ENCODE results near the gene LNPK. TPM values are rescaled to one million over a fixed set of nuclear protein-coding genes. Genes with fewer than 3 reads are reported as not detected.

Gene LNPK
- total RNA-seq, 4 donors from 2014 or later = 18.0 to 33.6 (median 25.7) TPM

DNA sequence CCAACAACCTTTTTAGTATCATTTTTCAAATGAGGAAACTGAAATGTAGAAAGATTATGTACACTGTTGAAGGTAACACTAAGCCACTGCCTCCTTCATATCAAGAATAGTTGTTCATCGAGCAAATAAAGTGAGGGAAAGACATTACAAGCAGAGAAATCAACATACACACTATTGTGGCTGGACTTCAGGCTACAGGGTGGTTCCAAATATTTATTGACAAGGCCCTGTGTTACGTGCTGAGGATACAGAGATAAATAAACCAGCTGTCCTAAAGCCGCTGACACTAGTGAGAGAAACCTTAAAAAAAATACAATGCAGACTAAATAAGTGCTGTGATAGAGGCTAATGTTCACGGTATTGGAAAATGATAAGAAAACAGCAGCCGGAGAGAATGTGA is 1.9 kb upstream of the LNPK start:
- intact Hi-C loops (cut with DNase I; ENCODE audit: low total_unique reads) = no loop called here

GRCh38 chr2:176002688-176003210 is 682 bp upstream of the LNPK start:
- no peaks in the 10 kb centered on the region for H3K36me3 ChIP-seq
- peak; percentile 36 for DNase-seq
- WGBS, 2 donors (ENCODE audit: low coverage in 1 of 2) = 24 to 26% methylated on average over 6 to 14 of the region's 14 CpGs
- H3K27me3 ChIP-seq = no peaks in the 10 kb centered on the region
- H3K4me3 ChIP-seq = peak overlapping the region; percentile 44 to 92 (median 74)
- H3K4me1 ChIP-seq = peaks cover 10 to 28% (median 16%) of the 10 kb centered on the region in 4 donors
- TF ChIP-seq POLR2AphosphoS5 (IDR thresholded peaks at IDR 0.05) (no peak), POLR2A (IDR thresholded peaks at IDR 0.05) (no peak), EP300 (IDR thresholded peaks at IDR 0.05; ENCODE audit: low read depth) (no peak)
- TF ChIP-seq, protein P1, sequence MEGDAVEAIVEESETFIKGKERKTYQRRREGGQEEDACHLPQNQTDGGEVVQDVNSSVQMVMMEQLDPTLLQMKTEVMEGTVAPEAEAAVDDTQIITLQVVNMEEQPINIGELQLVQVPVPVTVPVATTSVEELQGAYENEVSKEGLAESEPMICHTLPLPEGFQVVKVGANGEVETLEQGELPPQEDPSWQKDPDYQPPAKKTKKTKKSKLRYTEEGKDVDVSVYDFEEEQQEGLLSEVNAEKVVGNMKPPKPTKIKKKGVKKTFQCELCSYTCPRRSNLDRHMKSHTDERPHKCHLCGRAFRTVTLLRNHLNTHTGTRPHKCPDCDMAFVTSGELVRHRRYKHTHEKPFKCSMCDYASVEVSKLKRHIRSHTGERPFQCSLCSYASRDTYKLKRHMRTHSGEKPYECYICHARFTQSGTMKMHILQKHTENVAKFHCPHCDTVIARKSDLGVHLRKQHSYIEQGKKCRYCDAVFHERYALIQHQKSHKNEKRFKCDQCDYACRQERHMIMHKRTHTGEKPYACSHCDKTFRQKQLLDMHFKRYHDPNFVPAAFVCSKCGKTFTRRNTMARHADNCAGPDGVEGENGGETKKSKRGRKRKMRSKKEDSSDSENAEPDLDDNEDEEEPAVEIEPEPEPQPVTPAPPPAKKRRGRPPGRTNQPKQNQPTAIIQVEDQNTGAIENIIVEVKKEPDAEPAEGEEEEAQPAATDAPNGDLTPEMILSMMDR (IDR thresholded peaks at IDR 0.05) = no peak
- in situ Hi-C loops (cut with MboI; ENCODE audit: low pct_ligation_motif_present in 1 of 4, low pct_unique_long_range_greater_than_20kb in 1 of 4, low sequenced_read_pairs in 3 of 4) (no loop called here), intact Hi-C loops (cut with DNase I; ENCODE audit: low total_unique reads) (no loop called here)
- peak overlapping the region; percentile 91 to 95 (median 92) for H3K27ac ChIP-seq
- no peaks in the 10 kb centered on the region for H3K9me3 ChIP-seq

More for the DNA sequence above, 1.9 kb upstream of the LNPK start:
- TF ChIP-seq POLR2A (IDR thresholded peaks at IDR 0.05) = no peak
- TF ChIP-seq EP300 (IDR thresholded peaks at IDR 0.05; ENCODE audit: low read depth) = no peak
- TF ChIP-seq POLR2AphosphoS5 (IDR thresholded peaks at IDR 0.05) = no peak
- TF ChIP-seq, protein P1 (IDR thresholded peaks at IDR 0.05) = no peak
- 48 to 66% methylated on average over 5 of the region's 5 CpGs for WGBS, 2 donors (ENCODE audit: low coverage in 1 of 2)
- H3K4me3 ChIP-seq = no peak overlapping the region
- no peaks in the 10 kb centered on the region for H3K36me3 ChIP-seq
- no peaks in the 10 kb centered on the region for H3K27me3 ChIP-seq
- peak overlapping the region in 1 of 4 donors; percentile 39 for H3K27ac ChIP-seq
- no peak for DNase-seq
- in situ Hi-C loops (cut with MboI; ENCODE audit: low pct_ligation_motif_present in 1 of 4, low pct_unique_long_range_greater_than_20kb in 1 of 4, low sequenced_read_pairs in 3 of 4) = no loop called here
- H3K4me1 ChIP-seq = peaks cover 10 to 28% (median 16%) of the 10 kb centered on the region in 4 donors
- no peaks in the 10 kb centered on the region for H3K9me3 ChIP-seq

- no peak for TF ChIP-seq POLR2A (IDR thresholded peaks at IDR 0.05)
- TF ChIP-seq, protein P1 (IDR thresholded peaks at IDR 0.05) = no peak
- TF ChIP-seq POLR2AphosphoS5 (IDR thresholded peaks at IDR 0.05) = peak in 2 of 3 donors; percentile 19 to 49
- no peak for TF ChIP-seq EP300 (IDR thresholded peaks at IDR 0.05; ENCODE audit: low read depth)
- Histone ChIP-seq H3K27me3 (no peaks in the 10 kb centered on the region), H3K4me3 (peak overlapping the region; percentile 64 to 92 (median 76)), H3K4me1 (peaks cover 10 to 28% (median 16%) of the 10 kb centered on the region in 4 donors), H3K9me3 (no peaks in the 10 kb centered on the region), H3K27ac (peak overlapping the region; percentile 91 to 95 (median 92)), H3K36me3 (no peaks in the 10 kb centered on the region)
- intact Hi-C loops (cut with DNase I; ENCODE audit: low total_unique reads) (no loop called here), in situ Hi-C loops (cut with MboI; ENCODE audit: low pct_ligation_motif_present in 1 of 4, low pct_unique_long_range_greater_than_20kb in 1 of 4, low sequenced_read_pairs in 3 of 4) (no loop called here)
- 0 to 1% methylated on average over 1 to 21 of the region's 21 CpGs for WGBS, 2 donors (ENCODE audit: low coverage in 1 of 2)
- peak; percentile 51 for DNase-seq
These were observed 669 bp downstream of the LNPK start for GRCh38 chr2:176001281-176001915.

GRCh38 chr2:175999283-175999819 is 2.7 kb downstream of the LNPK start:
- Histone ChIP-seq H3K27me3 (no peaks in the 10 kb centered on the region), H3K4me3 (no peak overlapping the region), H3K27ac (no peak overlapping the region), H3K4me1 (peaks cover 10 to 28% (median 16%) of the 10 kb centered on the region in 4 donors), H3K36me3 (no peaks in the 10 kb centered on the region), H3K9me3 (no peaks in the 10 kb centered on the region)
- WGBS, 2 donors (ENCODE audit: low coverage in 1 of 2) = 80% methylated on average over 1 to 2 of the region's 2 CpGs
- DNase-seq = no peak
- intact Hi-C loops (cut with DNase I; ENCODE audit: low total_unique reads) (no loop called here), in situ Hi-C loops (cut with MboI; ENCODE audit: low pct_ligation_motif_present in 1 of 4, low pct_unique_long_range_greater_than_20kb in 1 of 4, low sequenced_read_pairs in 3 of 4) (no loop called here)
- no peak for TF ChIP-seq POLR2A (IDR thresholded peaks at IDR 0.05)
